ENCODE measurements around the gene PDE8B.

Gene PDE8B

DNA sequence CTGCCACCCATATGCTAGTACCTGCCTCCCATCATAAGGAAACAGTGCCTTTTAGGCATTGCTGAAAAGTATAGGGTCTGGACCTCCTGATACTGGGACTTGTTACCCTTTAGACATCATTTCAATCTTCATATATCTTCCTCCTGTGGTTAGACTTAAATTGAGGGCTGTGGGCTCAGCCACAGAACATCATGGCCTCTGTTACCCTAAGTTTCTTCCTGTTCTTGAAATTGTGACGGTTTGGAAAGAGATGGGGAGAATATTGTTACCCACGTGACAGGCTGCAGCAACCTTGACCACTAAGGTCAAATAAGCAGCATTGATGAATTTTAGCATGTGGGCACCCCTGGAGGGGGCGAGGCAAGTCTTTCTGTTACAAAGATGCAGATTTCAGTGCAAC is 87.7 kb downstream of the PDE8B start:
- TF ChIP-seq, protein P1, sequence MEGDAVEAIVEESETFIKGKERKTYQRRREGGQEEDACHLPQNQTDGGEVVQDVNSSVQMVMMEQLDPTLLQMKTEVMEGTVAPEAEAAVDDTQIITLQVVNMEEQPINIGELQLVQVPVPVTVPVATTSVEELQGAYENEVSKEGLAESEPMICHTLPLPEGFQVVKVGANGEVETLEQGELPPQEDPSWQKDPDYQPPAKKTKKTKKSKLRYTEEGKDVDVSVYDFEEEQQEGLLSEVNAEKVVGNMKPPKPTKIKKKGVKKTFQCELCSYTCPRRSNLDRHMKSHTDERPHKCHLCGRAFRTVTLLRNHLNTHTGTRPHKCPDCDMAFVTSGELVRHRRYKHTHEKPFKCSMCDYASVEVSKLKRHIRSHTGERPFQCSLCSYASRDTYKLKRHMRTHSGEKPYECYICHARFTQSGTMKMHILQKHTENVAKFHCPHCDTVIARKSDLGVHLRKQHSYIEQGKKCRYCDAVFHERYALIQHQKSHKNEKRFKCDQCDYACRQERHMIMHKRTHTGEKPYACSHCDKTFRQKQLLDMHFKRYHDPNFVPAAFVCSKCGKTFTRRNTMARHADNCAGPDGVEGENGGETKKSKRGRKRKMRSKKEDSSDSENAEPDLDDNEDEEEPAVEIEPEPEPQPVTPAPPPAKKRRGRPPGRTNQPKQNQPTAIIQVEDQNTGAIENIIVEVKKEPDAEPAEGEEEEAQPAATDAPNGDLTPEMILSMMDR (IDR thresholded peaks at IDR 0.05), result no peak

DNA sequence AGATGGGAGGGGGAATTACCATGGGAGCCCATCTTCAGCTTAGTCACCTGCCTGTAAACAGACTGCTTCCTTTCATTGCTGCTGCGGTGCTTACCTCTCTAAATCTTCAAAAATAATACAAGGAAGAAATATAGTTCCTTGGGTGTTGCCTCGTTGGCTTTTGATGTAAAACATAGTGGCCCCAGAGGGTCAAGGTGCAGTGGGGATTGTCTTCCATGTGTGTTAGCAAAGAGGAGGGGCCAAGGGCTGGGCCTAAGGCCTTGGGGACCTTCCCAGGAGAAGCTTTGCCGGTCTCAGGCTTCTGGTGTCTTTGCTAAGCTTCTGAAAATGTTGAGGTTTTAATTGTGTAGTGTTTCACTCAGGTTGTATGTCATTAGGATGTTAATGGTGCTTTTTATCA is 90.0 kb downstream of the PDE8B start:
- TF ChIP-seq, protein P1 (IDR thresholded peaks at IDR 0.05), result no peak

DNA sequence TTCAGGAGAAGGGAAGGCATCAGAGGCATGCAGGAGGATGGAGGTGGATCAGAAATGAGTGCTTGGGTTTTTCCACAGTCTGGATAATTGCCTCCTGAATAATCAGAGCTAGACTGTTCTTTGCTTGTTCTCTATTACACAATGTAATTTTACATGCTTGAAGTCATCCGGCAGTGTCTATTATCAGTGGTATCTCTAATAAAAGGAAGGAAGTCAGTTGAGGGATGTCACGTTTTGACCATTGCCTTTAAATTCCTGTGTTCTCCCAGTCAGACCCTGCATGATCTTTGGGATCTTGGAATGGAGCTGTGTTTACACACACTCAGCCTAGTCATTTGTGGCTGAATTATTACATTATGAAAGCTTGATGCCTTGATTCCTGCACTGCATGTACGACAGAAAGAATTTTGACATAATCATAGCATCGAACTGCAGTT is 91.0 kb downstream of the PDE8B start:
- TF ChIP-seq, protein P1 (IDR thresholded peaks at IDR 0.05), result no peak

DNA sequence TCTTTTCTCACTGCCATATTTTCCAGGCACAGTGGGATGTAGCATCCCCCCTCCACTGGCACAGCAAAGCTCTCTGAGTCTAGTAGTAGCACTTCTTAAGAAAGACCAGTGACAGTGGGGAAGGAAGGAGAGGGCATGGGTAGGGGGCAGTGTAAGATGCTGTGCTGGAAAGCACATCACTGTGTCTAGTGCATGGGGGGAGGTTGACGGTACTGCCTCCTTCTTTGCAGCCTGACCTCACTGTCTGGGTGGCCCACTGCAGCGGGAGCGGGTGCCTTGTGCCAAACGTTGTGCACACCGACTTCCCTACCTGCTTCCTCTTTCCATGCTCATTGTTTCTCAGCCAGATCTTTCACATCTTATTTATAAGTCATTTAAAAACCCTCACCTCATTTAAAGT is 91.8 kb downstream of the PDE8B start:
- TF ChIP-seq, protein P1 (IDR thresholded peaks at IDR 0.05), result no peak

DNA sequence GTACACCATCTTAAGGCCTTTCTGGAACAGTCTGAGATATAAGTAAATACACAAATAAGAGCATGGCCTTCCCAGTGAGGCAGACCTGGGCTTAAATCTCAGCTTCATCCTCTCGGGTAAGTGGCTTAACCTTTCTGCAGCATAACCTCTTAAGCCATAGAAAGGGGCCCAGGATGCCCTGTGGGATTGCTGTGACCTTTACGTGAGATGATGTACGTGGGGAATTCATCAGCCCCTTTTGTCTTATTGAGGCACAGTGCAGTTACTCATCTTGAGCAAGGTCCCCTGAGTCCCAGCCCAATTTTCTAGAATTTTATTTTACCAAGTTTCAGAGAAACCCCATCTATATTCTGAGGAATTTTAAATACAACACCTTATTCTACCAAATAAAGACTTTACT is 92.2 kb downstream of the PDE8B start:
- TF ChIP-seq, protein P1 (IDR thresholded peaks at IDR 0.05), result no peak

DNA sequence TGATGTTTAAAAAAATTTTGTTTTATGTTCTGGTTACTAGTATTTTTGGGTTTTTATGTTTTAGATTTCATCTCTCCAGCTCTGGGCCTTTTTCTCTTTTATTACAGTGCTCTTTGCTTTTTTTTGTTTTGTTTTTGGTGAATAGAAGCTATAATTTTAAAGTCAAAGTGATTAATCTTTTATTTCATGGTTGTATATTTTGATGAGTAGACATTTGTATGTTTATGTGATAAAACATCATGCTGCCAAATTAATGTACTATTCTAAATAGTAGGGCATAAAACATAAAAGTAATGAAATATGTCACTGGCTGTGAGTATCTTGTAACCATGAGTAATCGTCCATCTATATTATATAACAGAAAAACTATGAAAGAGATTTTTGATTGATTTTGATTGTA is 93.9 kb downstream of the PDE8B start:
- TF ChIP-seq, protein P1 (IDR thresholded peaks at IDR 0.05), result no peak

DNA sequence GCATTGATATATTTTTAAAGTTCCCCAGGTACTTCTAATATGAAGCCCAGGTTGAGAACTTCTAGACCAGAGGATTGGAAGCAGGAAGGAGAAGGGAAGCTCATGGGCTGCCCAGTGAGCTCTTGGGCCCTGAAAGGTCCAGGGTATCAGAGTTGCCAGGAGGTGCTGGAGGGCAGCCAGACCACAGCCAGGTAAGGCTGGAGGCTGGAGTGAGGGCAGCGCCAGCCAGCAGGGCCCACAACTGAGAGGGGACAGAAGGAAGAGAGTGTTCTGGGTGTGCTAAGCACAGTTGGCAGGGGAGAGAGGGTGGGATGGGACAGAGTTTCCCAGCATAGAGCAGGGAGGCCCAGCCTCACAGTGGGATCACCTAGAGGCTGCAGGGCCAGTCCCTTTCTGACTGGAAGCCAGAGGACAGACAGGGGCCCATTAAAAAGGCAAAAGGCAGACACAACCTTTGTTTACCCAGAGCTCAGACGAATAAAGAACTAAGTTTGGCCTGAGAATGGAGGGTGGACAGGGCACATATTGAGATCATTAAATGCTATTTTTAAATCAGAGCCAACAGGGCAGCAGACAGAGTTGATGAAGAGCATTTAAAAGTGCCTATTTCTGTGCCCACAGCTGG is 94.9 kb downstream of the PDE8B start:
- TF ChIP-seq, protein P1 (IDR thresholded peaks at IDR 0.05), result no peak

DNA sequence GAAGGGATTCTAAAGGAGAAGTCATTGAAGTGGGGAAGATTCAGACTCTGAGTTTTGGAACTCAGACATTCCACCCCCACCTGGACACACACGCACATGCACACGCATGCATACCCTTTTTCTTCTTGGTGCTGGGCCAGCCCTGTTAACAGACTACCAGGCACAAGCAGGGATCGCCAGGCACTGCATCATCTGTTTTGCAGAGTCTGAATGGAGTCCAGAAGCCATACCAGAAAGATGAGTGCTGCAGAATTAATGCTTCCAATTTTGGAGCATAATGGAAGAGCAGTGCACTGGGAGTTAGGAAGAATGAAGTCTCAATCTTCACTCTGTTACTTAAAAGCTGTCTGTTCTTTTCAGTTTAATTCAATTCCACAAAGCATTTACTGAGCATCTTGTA is 95.5 kb downstream of the PDE8B start:
- TF ChIP-seq, protein P1 (IDR thresholded peaks at IDR 0.05), result no peak

Measured in LNCAP (cell line).